ENCODE data around the gene CD47. TPM values are rescaled to one million over a fixed set of nuclear protein-coding genes. Genes with fewer than 3 reads are reported as not detected.

Gene CD47
- polyA plus RNA-seq (2012; ENCODE audit: insufficient read depth, insufficient read length, low read depth): 36.3 TPM

- no peaks in the 10 kb centered on the region for H3K9me3 ChIP-seq
- peaks cover 8% of the 10 kb centered on the region; the same call in 1 of the 2 replicates for H3K4me1 ChIP-seq
- H3K4me3 ChIP-seq (ENCODE audit: low read depth, low read length): peak within 1 kb of the TSS; percentile 95
- no peaks in the 10 kb centered on the region for H3K36me3 ChIP-seq
- peak; percentile 98 for DNase-seq
- no peaks in the 10 kb centered on the region for H3K27me3 ChIP-seq
- no peak for TF ChIP-seq CTCF (IDR thresholded peaks at IDR 0.05; ENCODE audit: low read depth, low read length)
Observed at GRCh38 chr3:108090701-108091497, at the start of gene CD47. CD47 (minus strand) TSS chr3:108091031; CDS start chr3:108090908, 123 bp downstream.

GRCh38 chr3:108137460-108137814, 46.6 kb upstream of the CD47 start:
- no peak for TF ChIP-seq CTCF (IDR thresholded peaks at IDR 0.05; ENCODE audit: low read depth, low read length)
- no peaks in the 10 kb centered on the region for H3K36me3 ChIP-seq
- no peaks in the 10 kb centered on the region for H3K9me3 ChIP-seq
- no peak overlapping the region for H3K4me3 ChIP-seq (ENCODE audit: low read depth, low read length)
- H3K27me3 ChIP-seq: no peaks in the 10 kb centered on the region
- no peak for DNase-seq
- no peaks in the 10 kb centered on the region for H3K4me1 ChIP-seq

- Histone ChIP-seq H3K4me3 (ENCODE audit: low read depth, low read length) (no peak overlapping the region), H3K4me1 (no peaks in the 10 kb centered on the region), H3K36me3 (no peaks in the 10 kb centered on the region), H3K9me3 (no peaks in the 10 kb centered on the region), H3K27me3 (no peaks in the 10 kb centered on the region)
- no peak for TF ChIP-seq CTCF (IDR thresholded peaks at IDR 0.05; ENCODE audit: low read depth, low read length)
- DNase-seq: no peak
Observed at GRCh38 chr3:108136561-108137459, 46.0 kb upstream of the CD47 start.

GRCh38 chr3:108134555-108134880, 43.7 kb upstream of the CD47 start:
- DNase-seq: no peak
- H3K9me3 ChIP-seq: no peaks in the 10 kb centered on the region
- H3K27me3 ChIP-seq: no peaks in the 10 kb centered on the region
- H3K36me3 ChIP-seq: no peaks in the 10 kb centered on the region
- no peak overlapping the region for H3K4me3 ChIP-seq (ENCODE audit: low read depth, low read length)
- no peaks in the 10 kb centered on the region for H3K4me1 ChIP-seq
- TF ChIP-seq CTCF (IDR thresholded peaks at IDR 0.05; ENCODE audit: low read depth, low read length): no peak

- Histone ChIP-seq H3K27me3 (no peaks in the 10 kb centered on the region), H3K4me3 (ENCODE audit: low read depth, low read length) (no peak overlapping the region), H3K9me3 (no peaks in the 10 kb centered on the region), H3K4me1 (no peaks in the 10 kb centered on the region), H3K36me3 (no peaks in the 10 kb centered on the region)
- TF ChIP-seq CTCF (IDR thresholded peaks at IDR 0.05; ENCODE audit: low read depth, low read length): no peak
- DNase-seq: no peak
Observed at GRCh38 chr3:108133858-108134554, 43.2 kb upstream of the CD47 start.
